Cardiac muscle cell (in vitro differentiated cells and primary cell): Measurements from ENCODE around the gene TTLL6. TPM values are rescaled to one million over a fixed set of nuclear protein-coding genes. Genes with fewer than 3 reads are reported as not detected.
"Not testable (repeated sequence)": the region's sequence is repeated elsewhere in the genome, so short reads cannot be mapped to it uniquely, and the experiment has no call there.

ENCODE experiments used
- DNase-seq, 2 donors: peaks; one replicate each; pipeline versions ENCODE4 v3.0.0 to v3.0.0-alpha.2; 2010 to 2017; ENCODE audit warnings: low read depth in 1 of 2, low spot score in 1 of 2
- H3K27ac ChIP-seq: fragments of 200-600 bp; sonication (generic); 2 replicates; pipeline ENCODE4 v1.5.1; 2016
- H3K27me3 ChIP-seq: fragments of 200-600 bp; sonication (generic); 2 replicates; pipeline ENCODE4 v1.6.0; 2016; ENCODE audit warnings: control low read depth
- H3K36me3 ChIP-seq: fragments of 200-600 bp; sonication (generic); 2 replicates; pipeline ENCODE4 v1.5.1; 2016; ENCODE audit warnings: control low read depth
- H3K4me1 ChIP-seq: fragments of 200-600 bp; sonication (generic); 2 replicates; pipeline ENCODE4 v1.8.1; 2017; ENCODE audit warnings: low read depth, mild to moderate bottlenecking, mixed run types
- H3K4me3 ChIP-seq: fragments of 200-600 bp; sonication (generic); 2 replicates; pipeline ENCODE4 v1.5.1; 2016; ENCODE audit warnings: mild to moderate bottlenecking
- H3K9me3 ChIP-seq: fragments of 200-600 bp; sonication (generic); 2 replicates; pipeline ENCODE4 v1.5.1; 2017; ENCODE audit warnings: low read depth, mild to moderate bottlenecking, control low read depth
- CTCF ChIP-seq: IDR thresholded peaks from 2 replicates; pipeline ENCODE4 v1.5.1; 2012; ENCODE audit warnings: low read depth, mild to moderate bottlenecking, low read length
- polyA plus RNA-seq: library from polyadenylated mRNA; unstranded; fragments of >200 nt; fragmentation: Nextera tagmentation; extraction: Ambion mirVana; gene quantifications from 2 replicates; pipeline ENCODE4 v1.2.1, GENCODE V29; 2016
- total RNA-seq: library from RNA; depleted of rRNA; stranded (reverse); fragments of >200 nt; gene quantifications from 2 replicates; pipeline ENCODE4 v1.2.3, GENCODE V29; 2016

TTLL6 gene
- total and polyA plus RNA-seq, 2 experiments from 2014 or later: 0.03 TPM; not detected in 1

- Histone ChIP-seq H3K27me3 (peaks cover 43% of the 10 kb centered on the region), H3K9me3 (no peaks in the 10 kb centered on the region), H3K36me3 (no peaks in the 10 kb centered on the region), H3K4me3 (no peak overlapping the region), H3K27ac (no peak overlapping the region), H3K4me1 (no peaks in the 10 kb centered on the region)
- no peak for TF ChIP-seq CTCF
- DNase-seq: no peak
Observed at GRCh38 chr17:48809182-48809581, 7.8 kb downstream of the TTLL6 start.

DNA sequence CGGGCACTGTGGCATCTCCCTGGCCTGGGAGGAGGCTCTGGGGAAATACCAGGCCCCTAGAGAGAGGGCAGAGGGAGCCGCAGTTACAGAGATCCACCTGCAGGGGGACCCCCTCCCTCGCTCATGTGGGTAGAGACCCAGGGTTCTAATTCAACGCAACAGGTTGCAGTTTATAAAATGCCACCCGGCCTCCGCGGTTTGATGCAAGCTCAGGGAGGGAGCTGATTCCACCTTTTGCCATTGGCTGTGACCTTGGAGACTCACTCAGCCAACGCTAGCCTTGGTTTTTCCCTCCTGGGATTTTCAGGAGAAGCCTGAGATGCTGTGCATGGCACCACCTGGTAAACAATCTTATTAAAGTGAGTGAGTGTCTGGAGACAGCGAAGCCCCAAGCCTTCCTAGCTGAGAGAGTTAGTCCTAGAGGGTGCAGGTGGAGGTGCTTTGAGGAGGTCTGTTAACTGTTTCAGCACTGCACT lies 12.1 kb downstream of the TTLL6 start:
- Histone ChIP-seq H3K9me3 (no peaks in the 10 kb centered on the region), H3K36me3 (no peaks in the 10 kb centered on the region), H3K27ac (no peak overlapping the region), H3K4me3 (no peak overlapping the region), H3K4me1 (no peaks in the 10 kb centered on the region), H3K27me3 (peaks cover 45% of the 10 kb centered on the region)
- TF ChIP-seq CTCF: peak; percentile 94
- DNase-seq: peak; percentile 65 to 68

DNA sequence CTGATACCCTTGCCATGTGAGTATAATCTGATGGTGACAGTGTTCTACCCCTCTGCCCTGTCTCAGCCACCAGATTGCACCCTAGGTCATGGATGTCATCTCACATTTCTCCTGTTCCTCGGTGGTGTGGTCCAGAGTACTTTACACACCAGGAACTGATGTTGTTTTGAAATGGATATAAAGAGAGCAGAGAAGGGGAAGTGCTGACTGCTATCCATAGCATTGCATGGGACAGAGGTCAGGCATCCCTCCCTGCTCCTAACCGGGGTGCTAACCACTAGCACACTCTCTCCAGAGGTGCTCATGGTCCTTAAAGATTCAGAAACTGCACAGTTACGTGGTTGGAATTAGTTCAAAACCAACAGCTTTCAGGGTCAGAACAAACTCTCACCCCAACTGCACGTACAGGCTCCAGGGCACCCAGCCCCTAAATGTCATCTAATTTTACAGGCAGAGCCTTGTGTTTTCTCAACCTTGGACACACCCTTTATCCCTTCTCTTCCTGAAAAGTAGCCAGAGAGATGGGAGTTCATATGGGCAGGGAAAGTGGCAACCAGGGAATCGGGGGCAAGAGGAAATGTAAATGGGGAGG lies 16.3 kb downstream of the TTLL6 start:
- H3K4me3 ChIP-seq: no peak overlapping the region
- no peaks in the 10 kb centered on the region for H3K9me3 ChIP-seq
- DNase-seq: no peak
- H3K4me1 ChIP-seq: no peaks in the 10 kb centered on the region
- no peaks in the 10 kb centered on the region for H3K36me3 ChIP-seq
- TF ChIP-seq CTCF: no peak
- H3K27me3 ChIP-seq: peaks cover 41% of the 10 kb centered on the region
- H3K27ac ChIP-seq: no peak overlapping the region

DNA sequence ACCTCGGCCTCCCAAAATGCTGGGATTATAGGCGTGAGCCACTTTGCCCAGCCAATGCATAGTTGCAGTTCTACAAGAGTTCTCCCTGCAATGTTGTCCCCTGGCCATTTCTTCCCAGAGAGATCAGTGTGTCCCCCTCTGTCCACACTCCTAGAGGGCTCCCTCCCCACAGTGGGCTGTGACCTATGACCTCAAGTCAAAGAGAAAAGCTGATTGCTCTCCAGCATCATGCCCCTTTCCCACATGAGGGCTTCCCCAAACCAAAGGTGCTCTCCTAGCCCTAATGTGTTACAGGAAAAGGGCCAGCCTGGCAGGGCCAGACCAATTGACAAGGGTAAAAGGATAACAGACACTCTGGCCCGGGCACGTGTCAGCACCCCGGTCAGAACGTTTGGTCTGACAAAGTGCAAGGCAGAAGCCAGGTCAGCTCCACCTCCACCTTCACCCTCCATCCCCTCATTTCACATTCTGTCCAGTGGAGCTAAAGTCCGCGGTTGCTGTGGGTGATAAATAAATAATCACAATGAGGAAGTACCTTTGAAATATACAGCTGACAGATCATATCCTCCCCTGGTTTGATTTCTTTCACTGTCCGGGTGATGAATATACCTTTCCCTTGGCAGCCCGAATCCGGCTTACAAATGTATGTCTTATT lies 17.8 kb downstream of the TTLL6 start:
- TF ChIP-seq CTCF: no peak
- Histone ChIP-seq H3K9me3 (no peaks in the 10 kb centered on the region), H3K4me1 (no peaks in the 10 kb centered on the region), H3K27ac (no peak overlapping the region), H3K27me3 (peaks cover 46% of the 10 kb centered on the region), H3K36me3 (no peaks in the 10 kb centered on the region), H3K4me3 (no peak overlapping the region)
- no peak for DNase-seq

- H3K4me3 ChIP-seq, DNase-seq, H3K36me3 ChIP-seq, H3K9me3 ChIP-seq, H3K4me1 ChIP-seq, H3K27ac ChIP-seq: not testable (repeated sequence)
- H3K27me3 ChIP-seq: peaks cover 47% of the 10 kb centered on the region
Observed at GRCh38 chr17:48796163-48796522, 20.9 kb downstream of the TTLL6 start.

DNA sequence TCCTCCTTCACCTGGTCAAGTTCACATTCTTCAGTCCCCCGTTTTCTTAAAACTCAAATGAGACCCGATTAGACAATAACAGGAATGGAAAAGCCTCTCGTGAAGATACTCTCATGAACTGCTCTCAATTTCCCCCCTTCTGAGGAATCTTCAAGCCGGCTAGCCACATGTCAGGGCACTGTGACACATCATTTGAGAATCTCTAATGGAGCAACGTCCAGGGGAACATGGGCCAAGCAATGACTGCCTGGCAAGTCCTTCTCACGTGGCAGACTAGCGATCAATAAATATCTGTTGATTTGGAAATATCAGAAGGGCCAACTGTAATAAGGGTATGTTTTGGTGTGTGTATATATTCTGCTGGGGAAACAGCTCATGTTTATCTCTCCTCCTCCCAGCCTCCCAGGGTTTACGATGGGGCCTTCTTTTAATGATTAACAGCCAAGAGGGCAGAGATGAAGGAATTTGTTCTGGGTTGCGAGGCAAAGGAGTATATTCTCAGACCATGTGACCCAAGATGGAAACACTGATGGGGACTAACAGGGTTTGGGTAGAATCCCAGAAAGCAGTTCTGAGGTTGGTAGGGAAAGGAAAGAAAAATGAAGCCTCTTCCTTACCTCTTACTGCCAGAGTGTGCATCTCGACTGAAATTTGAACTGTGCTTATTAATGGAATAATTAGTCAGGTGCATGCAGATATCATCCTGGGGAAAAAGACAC lies 21.4 kb downstream of the TTLL6 start:
- H3K36me3 ChIP-seq: no peaks in the 10 kb centered on the region
- TF ChIP-seq CTCF: no peak

More for the DNA sequence above, 21.4 kb downstream of the TTLL6 start:
- Histone ChIP-seq H3K27me3 (peaks cover 45% of the 10 kb centered on the region), H3K9me3 (no peaks in the 10 kb centered on the region), H3K4me3 (no peak overlapping the region), H3K4me1 (no peaks in the 10 kb centered on the region), H3K27ac (no peak overlapping the region)
- DNase-seq: peak in 1 of 2 donors; percentile 59
